Measurements from ENCODE around the gene PAX9.

PAX9 gene

GRCh38 chr14:36661506-36662257 is at the start of gene PAX9:
TSS of gene PAX9 (plus strand) at chr14:36661860. CDS start at chr14:36662090, 230 bp downstream.
- no peak for DNase-seq (ENCODE audit: low read depth)

GRCh38 chr14:36617824-36618223 is 43.8 kb upstream of the PAX9 start:
- no peak for DNase-seq (ENCODE audit: low read depth)

- DNase-seq (ENCODE audit: low read depth): no peak
Observed at GRCh38 chr14:36618641-36619040, 43.0 kb upstream of the PAX9 start.

- DNase-seq (ENCODE audit: low read depth): no peak
Observed at GRCh38 chr14:36619131-36619530, 42.5 kb upstream of the PAX9 start.

- DNase-seq (ENCODE audit: low read depth): no peak
Observed at GRCh38 chr14:36619853-36620252, 41.8 kb upstream of the PAX9 start.

GRCh38 chr14:36625014-36625413 is 36.6 kb upstream of the PAX9 start:
- DNase-seq (ENCODE audit: low read depth): no peak

GRCh38 chr14:36625436-36625835 is 36.2 kb upstream of the PAX9 start:
- DNase-seq (ENCODE audit: low read depth): no peak

- DNase-seq (ENCODE audit: low read depth): no peak
Observed at GRCh38 chr14:36626151-36626550, 35.5 kb upstream of the PAX9 start.

- no peak for DNase-seq (ENCODE audit: low read depth)
Observed at GRCh38 chr14:36627981-36628380, 33.7 kb upstream of the PAX9 start.

GRCh38 chr14:36633580-36633979 is 28.1 kb upstream of the PAX9 start:
- no peak for DNase-seq (ENCODE audit: low read depth)

- no peak for DNase-seq (ENCODE audit: low read depth)
Observed at GRCh38 chr14:36646664-36647416, 14.8 kb upstream of the PAX9 start.

GRCh38 chr14:36647417-36647823 is 14.2 kb upstream of the PAX9 start:
- no peak for DNase-seq (ENCODE audit: low read depth)

- DNase-seq (ENCODE audit: low read depth): no peak
Observed at GRCh38 chr14:36647824-36648753, 13.6 kb upstream of the PAX9 start.

GRCh38 chr14:36649872-36650650 is 11.6 kb upstream of the PAX9 start:
- no peak for DNase-seq (ENCODE audit: low read depth)

GRCh38 chr14:36652542-36653201 is 9.0 kb upstream of the PAX9 start:
- no peak for DNase-seq (ENCODE audit: low read depth)

- no peak for DNase-seq (ENCODE audit: low read depth)
Observed at GRCh38 chr14:36653413-36653812, 8.2 kb upstream of the PAX9 start.

- DNase-seq (ENCODE audit: low read depth): no peak
Observed at GRCh38 chr14:36653962-36654793, 7.5 kb upstream of the PAX9 start.

GRCh38 chr14:36654794-36655381 is 6.8 kb upstream of the PAX9 start:
- DNase-seq (ENCODE audit: low read depth): no peak

- DNase-seq (ENCODE audit: low read depth): no peak
Observed at GRCh38 chr14:36655571-36655962, 6.1 kb upstream of the PAX9 start.

All from T-helper 22 cell (primary cell).